Common myeloid progenitor, CD34-positive (primary cell): ENCODE measurements around the gene ROBO1.

Source experiments
- CTCF ChIA-PET: fragments of 350-600 bp; sonication (Branson Sonifier 250); formaldehyde crosslinking; loops from one replicate; lab custom pipeline; 2021; ENCODE audit warnings: antibody characterized with exemption; lab: Charles Lee
- POLR2A ChIA-PET: fragments of 350-600 bp; sonication (Branson Sonifier 250); formaldehyde crosslinking; loops from one replicate; lab custom pipeline; 2021; ENCODE audit warnings: antibody characterized with exemption; lab: Charles Lee
- DNase-seq, 3 donors: peaks; one replicate each; pipeline versions ENCODE4 v3.0.0 to v3.0.0-alpha.2; 2013
- H3K27ac ChIP-seq, 2 experiments: 1 replicate in 1 of 2; 2 replicates in 1 of 2; pipeline ENCODE4 v1.7.0; 2013; ENCODE audit warnings: inconsistent platforms in 2 of 2, low read length in 2 of 2, mild to moderate bottlenecking in 2 of 2, low read depth in 1 of 2, moderate library complexity in 1 of 2; ENCODE audit not compliant: severe bottlenecking in 2 of 2, insufficient read depth in 1 of 2, poor library complexity in 1 of 2
- H3K27me3 ChIP-seq, 5 experiments: replicated peaks in 2 of 5; 1 replicate in 3 of 5; 2 replicates in 2 of 5; pipeline versions ENCODE4 v1.6.1 to v1.7.0; 2013; ENCODE audit warnings: low read length in 4 of 5, mild to moderate bottlenecking in 2 of 5, moderate library complexity in 2 of 5, inconsistent platforms in 1 of 5; ENCODE audit not compliant: insufficient read depth in 5 of 5, control insufficient read depth in 4 of 5
- H3K36me3 ChIP-seq, 4 experiments: 1 replicate in 2 of 4; 2 replicates in 2 of 4; pipeline versions ENCODE4 v1.6.1 to v1.7.0; 2013; ENCODE audit warnings: low read length in 3 of 4, control low read depth in 1 of 4, mild to moderate bottlenecking in 1 of 4; ENCODE audit not compliant: control insufficient read depth in 4 of 4, insufficient read depth in 4 of 4
- H3K4me1 ChIP-seq, 4 experiments: 1 replicate in 3 of 4; 2 replicates in 1 of 4; pipeline versions ENCODE4 v1.6.1 to v1.7.1; 2013; ENCODE audit warnings: low read length in 3 of 4, mild to moderate bottlenecking in 3 of 4, control low read depth in 1 of 4, inconsistent platforms in 1 of 4, moderate library complexity in 1 of 4; ENCODE audit not compliant: control insufficient read depth in 4 of 4, insufficient read depth in 4 of 4; ENCODE audit errors: control extremely low read depth in 1 of 4
- H3K4me3 ChIP-seq, 7 experiments: 1 replicate in 4 of 7; 2 replicates in 3 of 7; pipeline versions ENCODE4 v1.5.1 to v1.7.0; 2013; ENCODE audit warnings: mild to moderate bottlenecking in 7 of 7, low read length in 6 of 7, moderate library complexity in 6 of 7, inconsistent platforms in 2 of 7, low read depth in 2 of 7, control low read depth in 1 of 7; ENCODE audit not compliant: insufficient read depth in 4 of 7, control insufficient read depth in 1 of 7; ENCODE audit errors: extremely low read depth in 1 of 7
- H3K9me3 ChIP-seq, 5 experiments: 1 replicate in 4 of 5; 2 replicates in 1 of 5; pipeline versions ENCODE4 v1.6.1 to v1.7.1; 2013; ENCODE audit warnings: low read length in 4 of 5, mild to moderate bottlenecking in 2 of 5, inconsistent platforms in 1 of 5, low read depth in 1 of 5, moderate library complexity in 1 of 5; ENCODE audit not compliant: control insufficient read depth in 4 of 5, insufficient read depth in 2 of 5; ENCODE audit errors: control extremely low read depth in 1 of 5
- WGBS: methylation state at CpG from one replicate; pipeline ENCODE4 v1.1.5; 2013; ENCODE audit not compliant: insufficient coverage; 5-methylcytosine and 5-hydroxymethylcytosine counted together

ROBO1 gene

GRCh38 chr3:79604681-79605080 lies 163.1 kb downstream of the ROBO1 start:
- no CpG with 5 or more reads among the region's 2 CpGs for WGBS

GRCh38 chr3:79602385-79602784 lies 165.4 kb downstream of the ROBO1 start:
- no peak for DNase-seq
- Histone ChIP-seq H3K4me3 (no peak overlapping the region), H3K27ac (no peak overlapping the region), H3K36me3 (no peaks in the 10 kb centered on the region), H3K4me1 (no peaks in the 10 kb centered on the region), H3K27me3 (no peaks in the 10 kb centered on the region), H3K9me3 (no peaks in the 10 kb centered on the region)
- POLR2A ChIA-PET, result no interaction called here
- CTCF ChIA-PET, result no interaction called here

More at GRCh38 chr3:79604681-79605080, 163.1 kb downstream of the ROBO1 start:
- CTCF ChIA-PET, result no interaction called here
- no peaks in the 10 kb centered on the region for H3K4me1 ChIP-seq
- no peak overlapping the region for H3K27ac ChIP-seq
- POLR2A ChIA-PET, result no interaction called here
- no peaks in the 10 kb centered on the region for H3K27me3 ChIP-seq
- H3K36me3 ChIP-seq, result no peaks in the 10 kb centered on the region
- DNase-seq, result no peak
- H3K9me3 ChIP-seq, result no peaks in the 10 kb centered on the region
- H3K4me3 ChIP-seq, result no peak overlapping the region

- no peak for DNase-seq
- no CpG with 5 or more reads among the region's 1 CpG for WGBS
- Histone ChIP-seq H3K27me3 (no peaks in the 10 kb centered on the region), H3K9me3 (no peaks in the 10 kb centered on the region), H3K4me1 (no peaks in the 10 kb centered on the region), H3K4me3 (no peak overlapping the region), H3K27ac (no peak overlapping the region), H3K36me3 (no peaks in the 10 kb centered on the region)
- POLR2A ChIA-PET, result no interaction called here
- CTCF ChIA-PET, result interaction anchor here (1.4 kb wide), 1 partner anchor 9 kb away, joined by 4 read pairs; no protein-coding TSS in a partner anchor
Observed at GRCh38 chr3:79598594-79598993, 169.2 kb downstream of the ROBO1 start.

GRCh38 chr3:79597709-79598108 lies 170.1 kb downstream of the ROBO1 start:
- DNase-seq, result no peak
- no peaks in the 10 kb centered on the region for H3K4me1 ChIP-seq
- H3K27me3 ChIP-seq, result no peaks in the 10 kb centered on the region
- H3K27ac ChIP-seq, result no peak overlapping the region
- WGBS, result 87% methylated on average over 2 of the region's 2 CpGs
- no peaks in the 10 kb centered on the region for H3K9me3 ChIP-seq
- ChIA-PET CTCF (no interaction called here), POLR2A (no interaction called here)
- H3K4me3 ChIP-seq, result no peak overlapping the region
- no peaks in the 10 kb centered on the region for H3K36me3 ChIP-seq

- Histone ChIP-seq H3K36me3 (no peaks in the 10 kb centered on the region), H3K27ac (no peak overlapping the region), H3K4me3 (no peak overlapping the region), H3K9me3 (no peaks in the 10 kb centered on the region), H3K4me1 (no peaks in the 10 kb centered on the region), H3K27me3 (no peaks in the 10 kb centered on the region)
- DNase-seq, result no peak
- POLR2A ChIA-PET, result no interaction called here
- CTCF ChIA-PET, result no interaction called here
Observed at GRCh38 chr3:79587150-79587549, 180.6 kb downstream of the ROBO1 start.

- Histone ChIP-seq H3K4me1 (no peaks in the 10 kb centered on the region), H3K4me3 (no peak overlapping the region), H3K27me3 (no peaks in the 10 kb centered on the region), H3K36me3 (no peaks in the 10 kb centered on the region), H3K9me3 (no peaks in the 10 kb centered on the region), H3K27ac (no peak overlapping the region)
- ChIA-PET POLR2A (no interaction called here), CTCF (no interaction called here)
- DNase-seq, result no peak
Observed at GRCh38 chr3:79586232-79586631, 181.6 kb downstream of the ROBO1 start.

GRCh38 chr3:79572930-79573329 lies 194.9 kb downstream of the ROBO1 start:
- Histone ChIP-seq H3K36me3 (no peaks in the 10 kb centered on the region), H3K27me3 (no peaks in the 10 kb centered on the region), H3K9me3 (no peaks in the 10 kb centered on the region), H3K4me3 (no peak overlapping the region), H3K27ac (no peak overlapping the region), H3K4me1 (no peaks in the 10 kb centered on the region)
- ChIA-PET CTCF (no interaction called here), POLR2A (no interaction called here)
- no peak for DNase-seq
- 95% methylated on average over 3 of the region's 7 CpGs for WGBS
